MCF 10A (cell line): Measurements from ENCODE around the gene MSX1. TPM values are rescaled to one million over a fixed set of nuclear protein-coding genes. Genes with fewer than 3 reads are reported as not detected.

Source experiments
- BruUV-seq: library from RNA; stranded (reverse); fragments of 400-500 nt; replicated peaks from 2 replicates; lab custom pipeline; 2021; lab: Mats Ljungman, UMichigan
- CTCF ChIA-PET: fragments of 300-600 bp; sonication (Branson Sonifier 250); formaldehyde crosslinking; extraction: SDS; loops from one replicate; lab custom pipeline; 2021; ENCODE audit warnings: antibody characterized with exemption, inconsistent platforms; lab: Yijun Ruan, JAX
- POLR2A ChIA-PET: fragments of 300-600, 350-650 bp; sonication (Branson Sonifier 250); formaldehyde crosslinking; extraction: SDS; loops from one replicate; lab custom pipeline; 2020; ENCODE audit warnings: antibody characterized with exemption, inconsistent platforms; lab: Yijun Ruan, JAX
- DNase-seq: peaks from one replicate; pipeline ENCODE4 v3.0.0-alpha.2; 2018; ENCODE audit not compliant: unreplicated experiment
- H3K27ac Mint-ChIP-seq: one replicate; pipeline ENCODE4 v1.8.0; 2022; ENCODE audit warnings: mild to moderate bottlenecking, low read depth, mixed read lengths; ENCODE audit not compliant: unreplicated experiment
- H3K27me3 Mint-ChIP-seq: one replicate; pipeline ENCODE4 v1.8.0; 2022; ENCODE audit warnings: mixed read lengths; ENCODE audit not compliant: insufficient read depth, unreplicated experiment
- H3K36me3 Mint-ChIP-seq: one replicate; pipeline ENCODE4 v1.8.0; 2022; ENCODE audit warnings: mild to moderate bottlenecking, moderate library complexity, mixed read lengths; ENCODE audit not compliant: insufficient read depth, unreplicated experiment
- H3K4me1 Mint-ChIP-seq: one replicate; pipeline ENCODE4 v1.8.0; 2022; ENCODE audit warnings: mixed read lengths; ENCODE audit not compliant: insufficient read depth, unreplicated experiment
- H3K4me3 Mint-ChIP-seq: one replicate; pipeline ENCODE4 v1.8.0; 2022; ENCODE audit warnings: mild to moderate bottlenecking, moderate library complexity, mixed read lengths; ENCODE audit not compliant: unreplicated experiment
- H3K9me3 Mint-ChIP-seq: one replicate; pipeline ENCODE4 v1.8.0; 2022; ENCODE audit warnings: mixed read lengths; ENCODE audit not compliant: unreplicated experiment
- CTCF ChIP-seq: fragments of 200-600 bp; IDR thresholded peaks from one replicate; pipeline ENCODE4 v1.8.0; 2022; ENCODE audit warnings: antibody characterized with exemption, mild to moderate bottlenecking; ENCODE audit not compliant: unreplicated experiment
- intact Hi-C: fragments of 100-400 bp; cut with micrococcal nuclease; formaldehyde crosslinking; loops from 2 replicates; pipeline ENCODE4 v1.14.1; 2022
- total RNA-seq: library from RNA; stranded (reverse); gene quantifications from 2 replicates; pipeline ENCODE4 v1.2.3, GENCODE V29; 2022

MSX1 gene
- total RNA-seq, 1 experiment from 2014 or later, result 3.9 TPM

- no peak for DNase-seq
Observed at GRCh38 chr4:4853371-4853823, 6.1 kb upstream of the MSX1 start.

GRCh38 chr4:4853921-4854648 is 5.4 kb upstream of the MSX1 start:
- H3K27ac Mint-ChIP-seq, result no peak overlapping the region
- TF ChIP-seq CTCF, result no peak
- no peak overlapping the region for H3K4me3 Mint-ChIP-seq
- CTCF ChIA-PET, result no interaction called here
- BruUV-seq, result no TSS peak
- no peaks in the 10 kb centered on the region for H3K9me3 Mint-ChIP-seq
- peaks cover 15% of the 10 kb centered on the region for H3K27me3 Mint-ChIP-seq
- intact Hi-C loops, result no loop called here
- peaks cover 10% of the 10 kb centered on the region for H3K4me1 Mint-ChIP-seq
- no peaks in the 10 kb centered on the region for H3K36me3 Mint-ChIP-seq
- POLR2A ChIA-PET, result no interaction called here
- DNase-seq, result no peak

More at GRCh38 chr4:4853371-4853823, 6.1 kb upstream of the MSX1 start:
- Mint-ChIP-seq H3K27ac (no peak overlapping the region), H3K27me3 (peaks cover 15% of the 10 kb centered on the region), H3K4me3 (peak overlapping the region; percentile 57), H3K36me3 (no peaks in the 10 kb centered on the region), H3K4me1 (peaks cover 10% of the 10 kb centered on the region), H3K9me3 (no peaks in the 10 kb centered on the region)
- intact Hi-C loops, result no loop called here
- ChIA-PET CTCF (interaction anchor here (0.6 kb wide), 1 partner anchor 275 kb away, joined by 3 read pairs; no protein-coding TSS in a partner anchor), POLR2A (interaction anchor here (1.6 kb wide), 1 partner anchor 311 kb away, joined by 7 read pairs; the partner anchor contains the start of gene STX18)
- no TSS peak for BruUV-seq
- no peak for TF ChIP-seq CTCF

- intact Hi-C loops, result no loop called here
- Mint-ChIP-seq H3K36me3 (no peaks in the 10 kb centered on the region), H3K27ac (no peak overlapping the region), H3K4me3 (no peak overlapping the region), H3K4me1 (peaks cover 10% of the 10 kb centered on the region), H3K27me3 (peaks cover 15% of the 10 kb centered on the region), H3K9me3 (no peaks in the 10 kb centered on the region)
- TF ChIP-seq CTCF, result no peak
- ChIA-PET CTCF (no interaction called here), POLR2A (no interaction called here)
- no peak for DNase-seq
- BruUV-seq, result no TSS peak
Observed at GRCh38 chr4:4854649-4855295, 4.7 kb upstream of the MSX1 start.
